H4 (cell line): ENCODE measurements around the gene SNHG17. TPM values are rescaled to one million over a fixed set of nuclear protein-coding genes. Genes with fewer than 3 reads are reported as not detected.
"Not testable (repeated sequence)": the region's sequence is repeated elsewhere in the genome, so short reads cannot be mapped to it uniquely, and the experiment has no call there.

Experiments used
- DNase-seq: peaks from one replicate; pipeline ENCODE4 v3.0.0-alpha.2; 2015; ENCODE audit warnings: low spot score
- total RNA-seq: library from RNA; depleted of rRNA; stranded (reverse); fragments of >200 nt; shearing (Covaris generic); gene quantifications from 2 replicates; pipeline ENCODE4 v1.2.3, GENCODE V29; 2014

SNHG17 gene
- total RNA-seq, 1 experiment from 2014 or later, result 6.7 TPM

DNA sequence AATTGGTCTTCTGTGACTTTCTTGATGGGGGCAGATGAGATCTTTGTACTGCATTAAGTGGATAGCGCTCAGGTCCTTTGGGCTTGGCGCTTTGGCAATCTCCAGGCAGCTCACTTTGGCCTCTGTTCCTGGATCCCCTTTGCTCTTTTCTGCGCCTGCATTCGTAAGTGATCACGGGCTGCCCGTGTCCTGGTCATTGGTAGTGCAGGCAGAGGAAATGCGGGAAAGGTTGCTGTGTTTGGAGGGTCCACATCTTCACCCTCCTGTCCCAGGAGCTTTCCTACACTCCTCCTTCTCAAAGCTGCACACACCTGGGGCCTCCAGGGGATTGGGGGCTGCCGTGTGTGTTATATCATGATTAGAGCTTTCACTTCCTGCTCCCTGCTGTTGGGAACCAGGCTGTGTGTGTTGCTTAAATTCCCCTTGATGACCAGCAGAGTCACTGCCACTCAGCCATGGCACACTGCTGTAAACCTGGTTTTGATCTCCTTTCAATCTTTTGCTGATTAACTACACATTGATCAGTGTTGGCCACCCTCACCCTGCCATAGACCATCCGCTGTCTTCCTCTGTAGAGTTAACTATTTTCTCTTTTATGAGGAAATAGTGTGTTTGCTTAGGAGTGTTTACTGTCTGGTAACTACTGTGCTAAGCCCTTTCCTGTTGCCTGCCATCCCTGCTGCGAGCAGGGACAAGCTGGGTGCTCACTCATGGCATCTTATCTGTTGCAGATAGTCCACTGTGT lies 13.0 kb upstream of the SNHG17 start:
- DNase-seq, result no peak

DNA sequence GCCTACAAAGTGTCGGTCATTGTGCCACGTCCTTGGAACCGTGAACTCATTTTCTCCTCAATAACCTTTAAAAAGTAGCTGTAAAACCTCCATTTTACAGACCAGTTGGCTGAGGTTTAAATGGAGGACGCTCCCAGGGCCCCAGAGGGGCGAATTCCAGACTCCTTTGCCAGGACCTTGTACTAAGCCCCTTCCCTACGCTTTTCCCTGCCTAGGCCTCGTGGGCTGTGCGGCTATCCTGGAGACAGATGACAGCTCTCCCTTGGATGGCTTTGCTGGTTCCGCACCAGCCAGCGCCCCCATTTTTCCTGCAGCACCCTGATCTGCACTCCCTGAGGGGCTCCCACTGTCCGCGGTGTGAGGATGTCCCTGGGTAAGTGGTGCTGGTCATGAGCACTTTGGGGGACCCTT lies 12.1 kb upstream of the SNHG17 start:
- no peak for DNase-seq

DNA sequence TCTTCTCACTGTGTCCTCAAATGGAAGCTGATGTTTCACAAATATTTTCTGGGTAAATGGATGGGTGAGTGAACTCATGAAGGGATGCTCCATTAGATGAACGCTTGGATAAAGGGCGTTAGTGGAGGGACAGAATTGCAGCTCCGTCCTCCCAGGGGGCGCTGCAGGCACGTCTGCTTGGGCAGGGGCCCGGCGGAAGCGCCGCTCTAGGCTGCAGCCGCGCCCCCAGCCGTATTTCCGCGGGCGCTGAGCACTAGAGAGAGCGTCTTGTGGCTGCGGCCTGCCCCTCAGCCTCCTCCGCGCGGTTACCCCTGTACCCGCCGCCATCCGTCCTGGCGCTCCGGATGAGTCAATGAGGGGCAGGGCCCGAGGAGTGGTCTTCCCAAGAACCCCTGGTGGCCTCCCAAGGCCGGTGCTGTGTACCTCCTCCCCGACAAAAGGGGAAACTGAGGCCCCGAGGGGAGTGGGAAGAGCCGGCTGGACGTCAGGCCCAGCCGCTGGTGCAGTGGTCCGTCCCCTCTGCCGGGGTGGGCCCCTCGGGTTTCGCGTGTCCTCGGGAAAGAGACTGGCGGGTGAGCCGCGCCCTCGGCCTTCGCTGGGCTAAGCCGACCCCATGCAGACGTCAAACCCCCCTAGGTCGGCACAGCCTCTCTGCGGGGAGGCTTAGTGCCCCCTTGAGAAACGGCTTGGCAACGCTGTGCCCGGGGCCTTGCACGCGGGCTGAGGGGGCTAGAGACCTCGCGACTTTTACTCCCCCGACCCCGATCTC lies 11.5 kb upstream of the SNHG17 start:
- peak; percentile 80 for DNase-seq

DNA sequence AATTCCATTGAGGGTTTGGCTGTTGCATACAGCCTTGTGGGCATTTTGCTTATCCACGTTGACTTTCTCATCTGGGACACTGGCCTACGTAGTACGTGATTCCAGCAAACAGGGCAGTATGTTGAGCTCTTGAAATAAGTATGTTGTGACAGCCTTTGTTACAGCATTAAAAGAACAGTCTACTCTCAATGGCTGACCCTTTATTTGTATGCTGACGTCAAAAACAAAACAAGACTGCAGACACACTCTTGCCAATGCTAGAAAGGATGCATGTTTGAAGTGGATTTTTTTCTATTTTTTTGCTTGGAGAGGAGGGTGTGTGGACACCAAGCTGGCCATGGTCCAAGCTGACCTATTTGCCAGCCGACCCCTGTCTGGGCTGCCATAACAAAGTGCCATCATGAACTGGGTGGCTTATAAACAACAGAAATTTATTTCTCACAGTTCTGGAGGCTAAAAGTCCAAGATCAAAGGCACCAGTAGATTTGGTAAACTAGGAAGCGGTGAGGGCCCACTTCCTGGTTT lies 10.8 kb upstream of the SNHG17 start:
- no peak for DNase-seq

DNA sequence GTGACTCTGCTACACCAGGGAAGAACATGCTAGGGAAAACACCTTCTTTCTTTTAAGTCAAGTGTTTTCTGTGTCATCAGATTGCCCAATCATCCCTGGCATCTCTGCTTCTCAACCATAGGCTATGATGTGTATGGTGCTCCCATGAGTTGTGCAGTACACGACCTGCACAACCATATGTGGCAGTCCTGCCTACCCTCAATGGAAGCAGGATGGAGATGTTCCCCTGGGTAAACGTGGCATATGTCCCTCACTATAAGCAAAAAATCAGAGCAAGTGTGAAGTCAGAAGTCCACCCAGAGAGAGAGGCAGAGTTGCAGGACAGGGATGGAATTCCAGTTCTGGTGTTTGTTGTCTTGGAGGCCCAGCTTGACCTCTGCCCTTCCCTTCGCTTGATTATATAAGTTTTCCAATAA lies 10.3 kb upstream of the SNHG17 start:
- DNase-seq, result no peak

DNA sequence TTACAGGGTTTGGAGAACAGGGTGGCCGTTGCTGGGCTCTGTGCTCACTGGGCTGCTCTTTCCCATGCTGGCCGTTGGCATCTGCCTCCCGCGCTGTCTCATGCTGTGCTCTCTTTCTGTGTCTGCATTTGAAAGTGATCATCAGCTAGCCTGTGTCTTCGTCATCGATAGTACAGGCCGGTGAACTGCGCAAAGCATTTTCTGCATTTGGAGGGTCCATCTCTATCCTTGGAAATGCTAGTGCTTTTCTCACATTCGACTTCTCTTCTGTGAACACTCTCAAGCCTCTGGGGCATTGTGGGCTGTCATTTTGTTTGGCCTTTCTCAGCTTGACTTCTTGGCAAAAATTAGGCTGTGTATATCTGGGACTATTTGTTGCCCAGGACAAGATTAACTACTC lies 6.8 kb upstream of the SNHG17 start:
- no peak for DNase-seq

DNA sequence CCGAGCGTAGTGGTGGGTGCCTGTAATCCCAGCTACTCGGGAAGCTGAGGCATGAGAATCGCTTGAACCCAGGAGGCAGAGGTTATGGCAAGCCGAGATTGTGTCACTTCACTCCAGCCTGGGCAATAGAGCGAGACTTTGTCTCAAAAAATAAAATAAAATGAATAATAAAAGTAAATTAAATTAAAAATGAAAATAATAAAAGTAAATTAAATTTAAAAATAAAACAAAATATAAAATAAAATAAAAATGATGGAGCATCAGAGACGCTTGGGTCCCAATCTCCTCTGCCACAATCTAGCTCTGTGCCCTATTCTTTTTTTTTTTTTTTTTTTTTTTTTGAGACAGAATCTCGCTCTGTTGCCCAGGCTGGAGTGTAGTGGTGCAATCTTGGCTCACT lies 6.0 kb upstream of the SNHG17 start:
- DNase-seq, result not testable (repeated sequence)

DNA sequence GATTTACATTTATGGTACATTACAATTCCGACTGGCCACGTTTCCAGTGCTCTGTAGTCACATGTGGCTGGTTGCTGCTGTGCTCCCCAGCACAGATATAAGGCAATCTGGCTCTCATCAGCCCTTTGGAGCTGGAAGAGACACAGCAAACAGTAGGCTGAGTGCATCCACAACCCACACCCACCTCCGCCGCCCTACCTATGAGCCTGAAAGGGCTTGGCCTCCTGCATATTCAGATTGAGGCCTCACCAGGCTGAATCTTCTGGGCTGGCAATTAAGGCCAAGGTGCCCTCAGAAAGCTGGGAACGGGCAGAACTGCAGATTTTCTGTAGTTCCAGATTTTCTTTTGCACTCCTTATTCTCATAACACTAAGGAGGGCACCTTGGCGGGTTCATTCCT lies 2.7 kb upstream of the SNHG17 start:
- DNase-seq, result no peak

DNA sequence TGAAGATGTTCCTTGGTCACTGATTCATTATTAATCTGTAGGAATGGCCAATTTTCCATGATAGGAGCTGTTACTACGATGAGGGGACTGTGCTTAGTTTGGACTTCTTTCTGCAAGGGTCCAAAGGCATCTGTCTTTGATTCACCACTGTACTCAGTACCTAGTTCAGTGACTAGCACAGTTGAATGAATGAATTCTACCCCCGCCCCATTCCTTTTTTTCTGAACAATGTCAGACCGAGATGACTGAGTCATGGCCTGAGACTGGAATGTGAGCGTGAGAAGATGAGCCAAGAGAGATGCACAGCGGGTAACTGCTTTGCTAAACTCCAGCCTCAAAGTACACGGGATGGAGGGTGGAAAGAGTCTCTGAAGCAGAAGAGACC lies 419 bp upstream of the SNHG17 start:
- no peak for DNase-seq

DNA sequence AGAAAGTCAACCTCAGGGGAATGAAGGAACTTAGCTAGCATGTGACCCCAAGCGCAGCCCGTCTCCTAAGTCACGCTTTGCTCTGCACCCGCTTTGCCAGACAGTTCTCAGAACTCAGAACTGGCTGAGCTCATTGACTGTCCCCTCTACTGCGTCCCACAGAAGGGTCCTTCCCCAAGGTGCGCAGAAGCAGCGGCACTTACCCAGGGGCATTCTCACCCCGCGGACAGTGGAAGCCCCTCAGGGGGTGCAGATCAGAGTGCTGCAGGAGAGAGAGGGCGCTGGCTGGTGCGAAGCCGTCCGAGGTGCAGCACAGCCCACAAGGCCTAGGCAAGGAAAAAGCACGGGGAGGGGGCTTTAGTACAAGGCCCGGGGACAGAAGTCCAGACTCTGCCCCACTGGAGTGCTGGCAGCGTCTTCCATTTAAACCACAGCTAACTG lies 807 bp downstream of the SNHG17 start:
- no peak for DNase-seq

DNA sequence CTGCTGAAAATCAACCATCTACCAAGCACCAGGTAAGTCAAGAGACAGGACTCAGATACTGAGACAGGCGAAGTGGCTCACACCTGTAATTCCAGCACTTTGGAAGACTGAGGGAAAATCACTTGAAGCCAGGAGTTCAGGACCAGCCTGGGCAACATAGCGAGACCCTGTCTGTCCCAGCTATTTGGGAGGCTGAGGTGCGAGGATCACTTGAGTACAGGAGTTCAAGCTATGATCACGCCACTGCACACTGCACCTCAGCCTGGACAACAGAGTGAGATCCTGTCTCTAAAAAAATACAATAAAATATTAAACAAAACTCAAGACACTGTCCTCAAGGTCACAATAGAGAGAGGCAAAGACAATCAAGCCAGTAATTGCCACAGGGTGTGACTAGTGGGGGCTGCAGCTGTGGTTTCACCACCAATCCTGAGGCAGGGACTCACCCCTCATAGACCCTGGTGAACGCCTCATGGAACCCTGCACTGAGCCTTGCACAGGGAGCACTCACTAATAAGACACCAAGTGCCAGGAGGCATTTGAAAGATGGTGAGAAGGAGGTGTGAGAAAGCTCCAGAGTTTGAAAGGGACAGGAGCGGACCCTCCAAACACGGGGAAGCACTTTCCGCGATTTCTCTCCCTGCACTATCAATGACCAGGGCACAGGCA lies 1.7 kb downstream of the SNHG17 start:
- no peak for DNase-seq

DNA sequence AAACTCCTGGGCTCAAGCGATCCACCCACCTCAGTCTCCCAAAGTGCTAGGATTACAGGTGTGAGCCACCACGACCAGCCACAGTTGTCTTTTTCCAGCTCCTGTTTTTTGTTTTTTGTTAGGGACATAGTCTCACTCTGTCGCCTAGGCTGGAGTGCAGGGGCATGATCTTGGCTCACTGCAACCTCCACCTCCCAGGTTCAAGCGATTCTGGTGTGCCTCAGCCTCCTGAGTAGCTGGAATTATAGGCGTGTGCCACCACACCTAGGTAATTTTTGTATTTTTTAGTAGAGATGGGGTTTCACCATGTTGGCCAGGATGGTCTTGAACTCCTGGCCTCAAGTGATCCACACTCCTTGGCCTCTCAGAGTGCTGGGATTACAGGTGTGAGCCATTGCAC lies 2.3 kb downstream of the SNHG17 start:
- not testable (repeated sequence) for DNase-seq

DNA sequence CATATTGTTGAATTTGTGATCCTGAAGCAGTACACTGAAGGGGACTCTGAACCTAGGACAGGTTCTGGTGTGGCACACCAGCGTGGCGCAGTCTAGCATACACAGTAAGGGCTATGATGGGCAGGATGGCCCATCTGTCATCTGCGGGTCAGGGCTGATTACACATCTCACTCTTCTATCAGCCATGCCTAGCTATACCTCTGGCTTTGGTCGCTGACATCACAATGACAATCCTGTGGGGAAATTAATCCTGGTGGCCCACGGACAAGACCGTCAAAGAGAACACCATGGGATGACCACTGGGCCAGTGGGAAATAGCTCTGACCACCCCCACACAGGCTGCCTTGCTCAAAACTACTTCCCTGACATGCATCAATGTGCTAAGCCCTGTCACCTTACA lies 2.8 kb downstream of the SNHG17 start:
- DNase-seq, result no peak

DNA sequence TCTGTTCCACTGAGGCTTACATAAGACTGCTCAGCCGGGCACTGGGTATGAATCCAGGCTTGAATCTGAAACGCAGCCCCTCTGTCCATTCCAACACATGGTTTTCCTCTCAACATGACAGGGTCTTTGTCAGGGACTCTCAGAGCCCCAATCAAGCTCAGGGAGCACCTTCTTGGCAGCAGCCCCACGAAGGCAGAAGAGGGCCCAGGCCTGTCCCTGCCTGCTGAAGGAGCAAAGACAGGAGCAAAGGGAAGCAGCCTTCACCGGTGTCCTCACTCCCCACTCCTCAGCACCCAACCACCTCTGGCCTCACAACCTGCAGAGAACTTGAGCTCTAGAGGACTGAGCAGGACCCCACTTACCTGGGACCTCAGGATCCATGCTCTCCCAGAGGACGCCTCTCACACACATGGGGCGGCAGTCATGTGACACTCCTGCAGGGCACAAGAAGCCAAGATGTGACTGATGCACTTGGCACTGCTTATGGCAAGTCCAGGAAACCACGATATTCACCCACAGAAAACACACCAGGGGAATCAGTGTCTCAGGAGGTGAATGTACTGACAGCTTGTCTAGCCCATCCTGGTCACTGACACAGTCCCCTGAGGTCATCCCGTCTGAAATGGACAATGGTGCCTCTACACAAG lies 4.3 kb downstream of the SNHG17 start:
- DNase-seq, result no peak

DNA sequence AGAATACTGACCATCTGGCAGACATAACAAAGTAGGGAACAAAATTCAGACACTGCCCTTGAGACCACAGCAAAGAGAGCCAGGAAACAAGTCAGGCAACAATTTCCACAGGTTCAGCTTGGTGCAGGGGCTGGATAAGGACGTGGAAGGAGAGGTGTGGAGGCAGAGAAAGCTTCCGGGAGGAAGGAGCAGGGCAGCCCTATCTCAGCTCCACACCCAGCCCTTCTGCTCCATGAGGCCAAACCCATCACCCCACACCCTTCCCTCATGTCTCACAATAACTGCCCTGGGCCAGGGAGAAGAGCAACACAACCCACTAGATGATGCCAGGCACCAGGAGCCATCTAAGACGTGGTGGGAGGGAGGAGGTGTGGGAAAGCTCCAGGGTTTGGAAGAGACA lies 5.8 kb downstream of the SNHG17 start:
- no peak for DNase-seq

DNA sequence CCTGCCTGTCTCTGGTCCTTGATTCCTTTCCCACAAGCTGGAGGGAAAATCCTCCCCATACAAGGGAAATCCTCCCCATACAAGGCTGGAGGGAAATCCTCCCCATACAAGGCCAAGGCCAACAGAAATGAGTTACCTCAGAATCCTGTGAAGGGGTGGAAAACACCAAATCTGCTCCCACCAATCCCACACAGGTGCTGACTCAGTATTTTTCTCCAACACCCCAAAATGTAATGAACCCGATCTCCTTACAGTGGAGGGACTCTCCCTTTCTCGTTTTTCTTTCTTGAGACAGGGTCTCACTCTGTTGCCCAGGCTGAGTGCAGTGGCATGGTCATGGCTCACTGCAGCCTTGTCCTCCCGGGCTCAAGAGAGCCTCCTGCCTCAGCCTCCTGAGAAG lies 6.3 kb downstream of the SNHG17 start:
- no peak for DNase-seq

DNA sequence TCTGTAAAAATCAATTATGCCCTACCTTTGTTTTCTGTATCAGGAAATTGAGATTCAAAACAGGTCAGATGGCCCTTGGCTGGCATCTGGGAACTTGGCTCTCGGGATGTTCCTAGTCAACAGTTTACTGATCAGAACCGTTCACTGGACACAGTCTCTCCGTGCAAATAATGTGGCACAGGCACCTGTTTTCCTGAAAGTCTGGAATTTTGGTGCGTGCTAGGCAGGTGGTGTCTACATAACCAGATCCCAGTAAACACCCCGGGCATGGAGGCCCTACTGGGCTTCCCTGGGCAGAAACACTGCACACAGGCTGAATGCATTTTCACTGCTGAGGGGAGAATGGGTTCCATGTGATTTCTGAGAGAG lies 7.5 kb downstream of the SNHG17 start:
- no peak for DNase-seq

DNA sequence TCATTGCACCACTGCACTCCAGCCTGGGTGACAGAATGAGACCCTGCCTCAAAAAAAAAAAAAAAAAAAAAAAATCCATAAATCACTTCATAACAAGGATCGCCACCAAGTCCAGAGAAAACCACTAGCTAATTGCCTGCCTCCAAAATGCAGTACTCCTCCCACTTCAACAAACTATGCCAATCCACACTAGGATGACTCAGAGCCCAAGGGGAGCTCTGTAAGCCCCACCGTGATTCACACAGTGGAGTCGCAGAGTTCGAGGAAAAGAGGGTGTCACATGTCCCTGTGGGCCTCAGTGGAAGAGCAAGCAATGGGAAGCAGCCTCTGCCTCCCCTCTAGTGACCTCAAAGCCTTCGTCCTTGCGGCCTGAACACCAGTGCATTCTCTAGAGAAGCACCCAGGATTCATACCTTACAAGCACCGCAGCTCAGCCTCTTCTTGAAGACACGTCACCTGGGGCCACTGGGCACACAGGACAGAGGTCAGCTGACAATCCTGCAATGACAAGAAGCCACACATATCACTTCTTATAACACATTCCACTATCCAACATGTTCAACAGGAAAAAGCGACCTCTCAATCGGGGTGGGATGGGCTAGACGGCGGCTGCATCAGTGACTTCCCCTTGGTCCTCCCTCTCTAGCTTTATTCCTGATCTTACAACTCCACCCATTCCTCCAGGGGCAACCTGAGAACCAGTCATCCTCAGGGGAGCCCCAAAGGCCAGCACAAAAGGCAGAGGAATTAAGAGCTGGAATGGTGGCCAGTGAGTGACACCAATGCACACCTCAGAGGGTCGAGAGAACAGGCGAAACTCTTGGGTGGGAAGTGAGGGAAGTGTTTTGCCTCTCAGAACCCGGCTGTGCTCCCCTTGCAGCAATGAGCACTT lies 8.9 kb downstream of the SNHG17 start:
- peak; percentile 77 for DNase-seq

DNA sequence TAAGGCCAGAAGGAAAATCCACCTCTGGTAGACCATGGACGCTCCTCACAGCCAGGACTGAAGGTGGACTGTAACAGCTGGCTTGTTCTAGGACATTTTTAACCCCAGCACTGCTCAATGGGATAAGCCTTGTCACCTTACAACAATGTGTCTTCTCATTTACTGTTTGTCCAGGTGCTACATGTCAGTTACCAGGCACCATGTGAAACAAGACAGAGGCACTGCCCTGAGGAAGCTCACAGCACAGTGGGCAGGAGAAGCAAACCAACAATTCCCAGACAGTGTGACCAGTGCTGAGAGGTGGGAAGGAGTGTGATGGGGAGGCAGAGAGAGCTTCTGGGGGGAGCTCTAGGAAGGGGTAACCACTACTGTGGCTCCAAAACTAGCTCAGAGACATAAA lies 10.7 kb downstream of the SNHG17 start:
- DNase-seq, result no peak

DNA sequence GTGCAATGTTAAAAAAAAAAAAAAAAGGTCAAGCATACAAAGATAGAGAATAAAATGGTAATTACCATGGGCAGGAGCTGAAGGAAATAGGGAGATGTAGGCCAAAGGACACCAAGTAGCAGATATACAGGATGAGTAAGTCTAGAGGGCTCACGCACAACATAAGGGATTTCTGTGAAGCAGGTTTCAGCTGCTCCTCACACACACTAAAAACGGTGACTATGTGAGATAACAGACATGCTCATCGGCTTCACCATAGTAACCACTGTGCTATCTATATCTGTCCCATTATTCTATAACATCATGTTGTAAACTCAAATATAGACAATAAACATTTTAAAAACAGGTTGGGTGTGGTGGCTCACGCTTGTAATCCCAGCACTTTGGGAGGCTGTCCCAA lies 11.6 kb downstream of the SNHG17 start:
- DNase-seq, result no peak

DNA sequence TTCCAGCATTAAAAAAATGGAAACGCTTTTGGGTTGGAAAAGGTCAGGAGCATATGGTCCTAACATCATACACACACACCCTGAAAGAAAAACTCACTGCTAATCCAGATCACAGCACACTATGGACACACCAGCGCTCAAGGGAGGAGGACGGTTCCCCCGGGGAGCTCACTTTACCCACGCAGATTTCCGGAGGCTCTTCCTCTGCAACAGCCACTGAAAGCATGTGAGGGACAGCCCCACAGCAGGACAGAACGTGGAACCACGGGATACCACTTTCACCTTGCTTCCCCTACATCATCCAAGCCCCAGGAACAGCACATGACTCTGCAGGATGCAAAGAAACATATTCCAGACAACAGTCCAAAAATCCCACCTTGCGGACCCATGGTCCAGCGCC lies 13.2 kb downstream of the SNHG17 start:
- DNase-seq, result no peak
